HepG2 (cell line): ENCODE measurements around the gene SRC. TPM values are rescaled to one million over a fixed set of nuclear protein-coding genes. Genes with fewer than 3 reads are reported as not detected.

ENCODE experiments used
- ARNT ChIP-seq: fragments of 450-650 bp; IDR thresholded peaks from 2 replicates; pipeline ENCODE4 v1.6.1; 2017
- CREBL2 ChIP-seq: sonication (generic); formaldehyde crosslinking; IDR thresholded peaks from 2 replicates; pipeline ENCODE4 v1.8.1; 2023; ENCODE audit warnings: missing genetic modification reagents, mild to moderate bottlenecking, borderline replicate concordance
- EP300 ChIP-seq, 3 experiments: sonication (generic) in 1 of 3; formaldehyde crosslinking in 1 of 3; IDR thresholded peaks; 2 replicates each; pipeline versions ENCODE4 v1.5.1 to v1.6.1; 2011 to 2020; ENCODE audit warnings: low read depth in 2 of 3, low read length in 2 of 3, borderline replicate concordance in 1 of 3, improper control_type of control experiment in 1 of 3, mild to moderate bottlenecking in 1 of 3, missing genetic modification reagents in 1 of 3, moderate library complexity in 1 of 3
- KDM2A ChIP-seq: sonication (generic); formaldehyde crosslinking; IDR thresholded peaks from 2 replicates; pipeline ENCODE4 v1.4.0; 2020; ENCODE audit warnings: low read depth, missing genetic modification reagents, borderline replicate concordance
- MXD4 ChIP-seq: IDR thresholded peaks from 2 replicates; pipeline ENCODE4 v1.6.1; 2016; ENCODE audit warnings: mild to moderate bottlenecking, missing biosample characterization, missing genetic modification reagents
- NRL ChIP-seq: sonication (generic); formaldehyde crosslinking; IDR thresholded peaks from 2 replicates; pipeline ENCODE4 v1.5.0; 2020; ENCODE audit warnings: missing genetic modification reagents, mild to moderate bottlenecking, moderate library complexity, borderline replicate concordance
- PITX1 ChIP-seq: sonication (generic); formaldehyde crosslinking; IDR thresholded peaks from 2 replicates; pipeline ENCODE4 v1.5.1; 2020; ENCODE audit warnings: mild to moderate bottlenecking, missing genetic modification reagents
- PRPF4 ChIP-seq: fragments of 200-400 bp; formaldehyde crosslinking; IDR thresholded peaks from 2 replicates; pipeline ENCODE4 v1.6.1; 2016; ENCODE audit warnings: low read length, low read depth; ENCODE audit not compliant: poor library complexity, severe bottlenecking
- SNAPC4 ChIP-seq: sonication (generic); formaldehyde crosslinking; IDR thresholded peaks from 2 replicates; pipeline ENCODE4 v1.4.0; 2020; ENCODE audit warnings: mild to moderate bottlenecking, missing genetic modification reagents
- STAT6 ChIP-seq: sonication (generic); formaldehyde crosslinking; IDR thresholded peaks from 2 replicates; pipeline ENCODE4 v1.4.0; 2020; ENCODE audit warnings: missing genetic modification reagents, mild to moderate bottlenecking, borderline replicate concordance
- ZFP36L2 ChIP-seq: sonication (generic); formaldehyde crosslinking; IDR thresholded peaks from 2 replicates; pipeline ENCODE4 v1.4.0; 2020; ENCODE audit warnings: missing genetic modification reagents
- ZFP62 ChIP-seq: sonication (generic); formaldehyde crosslinking; IDR thresholded peaks from 2 replicates; pipeline ENCODE4 v1.4.0; 2020; ENCODE audit warnings: missing genetic modification reagents
- ZMYM2 ChIP-seq: sonication (generic); formaldehyde crosslinking; IDR thresholded peaks from 2 replicates; pipeline ENCODE4 v1.8.0; 2022; ENCODE audit warnings: mild to moderate bottlenecking, missing genetic modification reagents
- ZNF253 ChIP-seq: sonication (generic); formaldehyde crosslinking; IDR thresholded peaks from 2 replicates; pipeline ENCODE4 v1.8.0; 2022; ENCODE audit warnings: mild to moderate bottlenecking, missing genetic modification reagents, borderline replicate concordance
- ZNF451 ChIP-seq: sonication (generic); formaldehyde crosslinking; IDR thresholded peaks from 2 replicates; pipeline ENCODE4 v1.5.0; 2020; ENCODE audit warnings: mild to moderate bottlenecking, missing genetic modification reagents
- ZNF510 ChIP-seq: sonication (generic); formaldehyde crosslinking; IDR thresholded peaks from 2 replicates; pipeline ENCODE4 v1.4.0; 2020; ENCODE audit warnings: low read depth, mild to moderate bottlenecking, missing genetic modification reagents
- ZNF513 ChIP-seq: sonication (generic); formaldehyde crosslinking; conservative IDR thresholded peaks from 2 replicates; pipeline ENCODE4 v1.5.0; 2020; ENCODE audit warnings: missing genetic modification reagents
- ZNF773 ChIP-seq: sonication (generic); formaldehyde crosslinking; IDR thresholded peaks from 2 replicates; pipeline ENCODE4 v1.4.0; 2020; ENCODE audit warnings: missing genetic modification reagents, borderline replicate concordance
- polyA plus RNA-seq, 8 experiments: library from polyadenylated mRNA; depleted of rRNA in 3 of 8; stranded (reverse) in 7 of 8; unstranded in 1 of 8; fragments of >200 nt; fragmentation: Illumina TruSeq in 4 of 8; extraction: Trizol in 4 of 8; gene quantifications; 2 replicates each; pipeline versions ENCODE4 v1.2.1 to v1.2.3, GENCODE V29; 2011 to 2016; ENCODE audit warnings: low read depth in 4 of 8, missing spikeins in 1 of 8, mixed read lengths in 1 of 8; ENCODE audit not compliant: insufficient read depth in 1 of 8
- total RNA-seq, 5 experiments: library from RNA; depleted of rRNA; stranded (reverse); fragments of >200 nt; fragmentation: Illumina TruSeq; extraction: Trizol; gene quantifications; 2 replicates each; pipeline ENCODE4 v1.2.3, GENCODE V29; 2016; ENCODE audit warnings: low read depth in 1 of 5

Gene SRC
- total and polyA plus RNA-seq, 2 of the 13 experiments (the other 11 are each of a cell fraction or from before 2014, with no cell fraction given) = 54.7 to 192 TPM

GRCh38 chr20:37398750-37399621 lies 53.0 kb downstream of the SRC start (continued):
- TF ChIP-seq ZMYM2 (peak; percentile 96), ZFP62 (CRISPR knock-in tag) (no peak), KDM2A (peak; percentile 68), CREBL2 (0 out of 2 replicates have a peak, but pooled peaks have one; percentile 20), ZNF773 (CRISPR knock-in tag) (peak; percentile 69; the same call in 1 of the 2 replicates), STAT6 (0 out of 2 replicates have a peak, but pooled peaks have one; percentile 20), ZNF513 (no peak), PRPF4 (no peak), ARNT (no peak), ZNF510 (0 out of 2 replicates have a peak, but pooled peaks have one; percentile 31), MXD4 (CRISPR knock-in tag) (peak; percentile 49; the same call in 1 of the 2 replicates), ZNF253 (no peak), NRL (CRISPR knock-in tag) (0 out of 2 replicates have a peak, but pooled peaks have one; percentile 28), EP300 (IDR thresholded peaks at IDR 0.05; ENCODE audit: low read depth in 2 of 2, low read length in 2 of 2) (peak; percentile 51 to 57; a peak in 1 of 4 replicates), EP300 (CRISPR knock-in tag; IDR thresholded peaks at IDR 0.05; ENCODE audit: borderline replicate concordance) (no peak), ZNF451 (CRISPR knock-in tag) (no peak; the same call in 1 of the 2 replicates), PITX1 (CRISPR knock-in tag) (peak; percentile 10; the same call in 1 of the 2 replicates), ZFP36L2 (CRISPR knock-in tag) (no peak), SNAPC4 (CRISPR knock-in tag) (no peak)
